ENCODE data around the gene SDK1.

The SDK1 gene

DNA sequence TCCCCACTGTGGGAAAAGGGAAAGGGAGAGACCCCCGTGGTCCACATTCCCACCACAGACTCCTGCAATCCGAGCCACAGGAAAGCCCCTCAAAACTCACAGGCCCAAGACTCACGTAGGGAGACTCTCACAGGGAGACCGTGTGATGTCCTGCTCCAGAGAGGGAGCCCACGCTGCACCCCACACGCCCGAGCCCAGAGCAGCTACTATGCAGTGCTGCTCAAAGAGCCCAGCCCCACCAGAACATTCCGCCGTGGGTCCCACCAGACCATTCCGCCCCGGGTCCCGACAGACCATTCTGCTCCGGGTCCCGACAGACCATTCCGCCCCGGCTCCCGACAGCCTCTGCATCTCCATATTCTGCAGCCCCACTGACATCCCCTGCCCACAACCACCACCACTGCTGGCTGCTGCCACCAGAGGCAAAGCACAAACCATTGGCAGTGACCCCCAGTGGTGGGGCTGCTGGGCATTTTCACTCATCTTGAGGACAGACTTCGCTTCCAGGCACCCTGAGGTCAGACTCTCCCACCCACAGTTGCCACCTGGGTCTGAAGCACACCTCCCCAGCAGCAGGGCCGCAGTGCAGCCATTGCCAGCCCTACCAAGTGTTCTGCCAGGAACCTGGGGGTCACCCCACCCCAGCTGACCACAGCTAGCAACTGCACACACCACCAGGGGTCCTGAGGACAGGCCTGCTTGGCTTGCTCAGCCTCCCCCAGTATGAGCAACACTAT is 755.7 kb downstream of the SDK1 start:
- TF ChIP-seq, protein P1, sequence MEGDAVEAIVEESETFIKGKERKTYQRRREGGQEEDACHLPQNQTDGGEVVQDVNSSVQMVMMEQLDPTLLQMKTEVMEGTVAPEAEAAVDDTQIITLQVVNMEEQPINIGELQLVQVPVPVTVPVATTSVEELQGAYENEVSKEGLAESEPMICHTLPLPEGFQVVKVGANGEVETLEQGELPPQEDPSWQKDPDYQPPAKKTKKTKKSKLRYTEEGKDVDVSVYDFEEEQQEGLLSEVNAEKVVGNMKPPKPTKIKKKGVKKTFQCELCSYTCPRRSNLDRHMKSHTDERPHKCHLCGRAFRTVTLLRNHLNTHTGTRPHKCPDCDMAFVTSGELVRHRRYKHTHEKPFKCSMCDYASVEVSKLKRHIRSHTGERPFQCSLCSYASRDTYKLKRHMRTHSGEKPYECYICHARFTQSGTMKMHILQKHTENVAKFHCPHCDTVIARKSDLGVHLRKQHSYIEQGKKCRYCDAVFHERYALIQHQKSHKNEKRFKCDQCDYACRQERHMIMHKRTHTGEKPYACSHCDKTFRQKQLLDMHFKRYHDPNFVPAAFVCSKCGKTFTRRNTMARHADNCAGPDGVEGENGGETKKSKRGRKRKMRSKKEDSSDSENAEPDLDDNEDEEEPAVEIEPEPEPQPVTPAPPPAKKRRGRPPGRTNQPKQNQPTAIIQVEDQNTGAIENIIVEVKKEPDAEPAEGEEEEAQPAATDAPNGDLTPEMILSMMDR (IDR thresholded peaks at IDR 0.05; ENCODE audit: insufficient read depth, low read depth, low read length, missing control alignments), result no peak
- no peak for DNase-seq (ENCODE audit: low read depth)
- H3K4me3 ChIP-seq (ENCODE audit: low read depth, low read length), result no peak overlapping the region

DNA sequence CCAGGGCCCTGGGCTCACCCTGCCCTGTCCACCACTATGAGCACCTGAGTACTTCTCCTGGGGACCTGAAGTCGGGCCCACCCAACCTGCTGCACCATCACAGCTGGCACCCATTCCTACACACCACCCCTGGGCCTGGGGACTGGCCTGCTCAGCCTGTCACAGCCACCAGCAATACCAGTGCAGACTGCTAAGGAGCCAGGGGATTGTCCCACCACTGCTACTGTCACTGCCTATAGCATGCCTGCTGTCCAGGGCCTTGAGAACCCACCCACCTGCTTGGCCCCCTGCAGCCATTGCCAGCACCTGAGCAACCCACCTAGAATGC is 756.2 kb downstream of the SDK1 start:
- H3K4me3 ChIP-seq (ENCODE audit: low read depth, low read length), result no peak overlapping the region
- TF ChIP-seq, protein P1 (IDR thresholded peaks at IDR 0.05; ENCODE audit: insufficient read depth, low read depth, low read length, missing control alignments), result no peak
- no peak for DNase-seq (ENCODE audit: low read depth)

DNA sequence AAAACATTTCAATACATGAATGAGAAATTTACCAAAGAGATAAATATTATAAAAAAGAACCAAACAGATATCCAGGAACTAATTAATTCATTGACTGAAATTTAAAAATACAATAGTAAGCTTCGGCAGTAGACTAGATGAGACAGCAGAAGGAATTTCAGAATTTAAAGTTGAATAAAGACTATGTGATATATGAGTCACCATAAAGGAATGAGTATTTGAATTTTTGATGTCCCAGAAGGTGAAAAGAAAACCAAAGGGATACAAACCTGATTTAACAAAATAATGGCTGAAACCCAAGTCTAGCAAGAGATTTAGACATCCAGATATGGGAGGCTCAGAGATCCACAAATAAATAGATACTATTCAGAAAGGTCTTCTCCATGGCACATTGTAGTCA is 757.1 kb downstream of the SDK1 start:
- DNase-seq (ENCODE audit: low read depth), result no peak
- TF ChIP-seq, protein P1 (IDR thresholded peaks at IDR 0.05; ENCODE audit: insufficient read depth, low read depth, low read length, missing control alignments), result no peak
- no peak overlapping the region for H3K4me3 ChIP-seq (ENCODE audit: low read depth, low read length)

DNA sequence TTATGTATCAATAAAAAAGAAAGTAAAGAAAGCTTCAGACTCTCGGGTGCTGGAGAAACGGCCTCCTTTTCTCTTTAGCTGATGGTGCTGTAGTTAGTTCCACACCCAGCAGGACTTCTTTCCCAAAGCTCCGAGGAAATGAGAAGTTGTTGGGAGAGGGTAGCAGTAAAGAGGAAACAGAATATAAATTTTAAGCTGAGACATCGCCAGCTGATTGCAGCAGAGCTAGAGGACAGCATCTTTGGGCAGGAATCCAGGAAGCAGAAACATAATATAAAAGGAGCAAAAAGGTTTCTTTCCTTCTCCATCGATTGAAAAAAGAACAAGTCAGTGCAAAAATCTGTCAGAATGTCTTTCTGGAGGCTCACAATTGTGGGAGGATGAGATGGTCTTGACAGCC is 764.1 kb downstream of the SDK1 start:
- no peak for DNase-seq (ENCODE audit: low read depth)
- TF ChIP-seq, protein P1 (IDR thresholded peaks at IDR 0.05; ENCODE audit: insufficient read depth, low read depth, low read length, missing control alignments), result no peak
- no peak overlapping the region for H3K4me3 ChIP-seq (ENCODE audit: low read depth, low read length)

DNA sequence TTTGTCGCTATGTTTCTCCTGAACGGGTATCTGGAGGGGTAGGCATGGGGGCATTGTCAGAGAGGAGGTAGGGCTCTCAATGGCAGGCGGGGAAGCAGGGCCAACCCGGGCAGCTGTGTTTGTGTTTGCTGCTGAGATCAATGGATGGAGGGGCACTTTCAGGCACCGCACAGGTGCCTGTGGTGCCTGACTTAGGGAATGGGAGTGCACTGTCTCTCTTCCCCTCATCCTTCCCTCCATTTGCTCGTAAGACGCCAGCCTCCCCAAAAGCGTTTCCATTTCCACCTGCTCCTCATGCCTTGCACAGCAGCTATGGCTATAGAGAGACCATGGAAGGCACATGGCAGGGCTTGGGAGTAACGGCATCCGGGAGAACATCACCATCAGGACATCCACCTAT is 765.2 kb downstream of the SDK1 start:
- no peak for DNase-seq (ENCODE audit: low read depth)
- H3K4me3 ChIP-seq (ENCODE audit: low read depth, low read length), result no peak overlapping the region
- TF ChIP-seq, protein P1 (IDR thresholded peaks at IDR 0.05; ENCODE audit: insufficient read depth, low read depth, low read length, missing control alignments), result no peak

DNA sequence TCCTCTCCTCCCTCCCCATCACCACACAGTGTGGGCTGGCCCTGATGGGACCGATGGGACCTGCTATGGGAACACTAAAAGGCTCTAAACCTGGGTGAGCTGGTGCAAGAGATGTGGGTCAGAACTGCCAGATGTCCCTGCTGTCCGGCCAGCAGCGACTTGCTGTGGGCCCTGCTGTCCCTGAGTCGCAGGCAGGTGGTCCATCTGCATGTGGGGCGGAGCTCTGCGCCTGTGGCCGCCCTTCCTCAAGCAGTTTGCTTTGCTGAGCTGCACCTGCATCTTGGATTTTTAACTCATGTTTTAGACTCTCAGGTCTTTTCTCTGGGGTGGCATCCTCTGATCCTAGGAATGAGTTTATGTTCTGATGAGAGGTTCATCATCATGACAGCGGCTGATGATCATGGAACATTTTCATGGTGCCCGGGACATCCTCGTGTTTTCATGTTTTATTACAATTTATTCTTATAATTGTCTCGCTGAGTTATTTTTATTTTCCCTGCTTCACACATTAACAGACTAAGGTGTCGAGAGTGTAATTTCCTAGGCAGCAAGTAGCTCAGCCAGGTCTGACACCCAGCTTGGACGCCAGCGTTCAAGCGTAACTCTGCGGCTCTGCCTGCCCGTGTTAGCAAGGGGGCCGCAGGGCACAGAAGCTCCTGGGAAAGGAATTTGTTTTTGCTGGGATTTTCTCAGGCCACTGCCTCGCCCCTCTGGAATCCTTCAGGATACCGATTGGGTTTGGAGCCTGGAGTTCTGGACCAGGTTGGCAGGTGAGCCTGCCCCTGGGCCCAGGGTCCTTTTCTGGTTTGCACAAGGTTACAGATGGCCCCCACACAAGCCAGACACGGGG is 765.8 kb downstream of the SDK1 start:
- DNase-seq (ENCODE audit: low read depth), result no peak
- TF ChIP-seq, protein P1 (IDR thresholded peaks at IDR 0.05; ENCODE audit: insufficient read depth, low read depth, low read length, missing control alignments), result no peak
- no peak overlapping the region for H3K4me3 ChIP-seq (ENCODE audit: low read depth, low read length)
